BLaER1 treated with 17β-estradiol and CSF1 and Interleukin-3, amounts not matched to agents 10 nM and 100 nM (cell line): Measurements from ENCODE around the gene KLHL4.
A peak's percentile ranks its signal among the peaks of the same experiment; 100 is the strongest.
"Not testable (repeated sequence)": the region's sequence is repeated elsewhere in the genome, so short reads cannot be mapped to it uniquely, and the experiment has no call there.

ENCODE experiments used
- H3K27ac ChIP-seq, 11 experiments: shearing (Covaris generic); formaldehyde crosslinking; 2 replicates each; pipeline ENCODE4 v1.8.1; 2022
- H3K27me3 ChIP-seq, 11 experiments: shearing (Covaris generic); formaldehyde crosslinking; 2 replicates each; pipeline ENCODE4 v1.8.1; 2022
- H3K36me3 ChIP-seq, 11 experiments: shearing (Covaris generic); formaldehyde crosslinking; 2 replicates each; pipeline ENCODE4 v1.8.1; 2022
- H3K4me1 ChIP-seq, 10 experiments: shearing (Covaris generic); formaldehyde crosslinking; 2 replicates each; pipeline ENCODE4 v1.8.1; 2022
- H3K4me2 ChIP-seq, 11 experiments: shearing (Covaris generic); formaldehyde crosslinking; 2 replicates each; pipeline ENCODE4 v1.8.1; 2022
- H3K4me3 ChIP-seq, 10 experiments: shearing (Covaris generic); formaldehyde crosslinking; 2 replicates each; pipeline ENCODE4 v1.8.1; 2022
- H3K9ac ChIP-seq, 11 experiments: shearing (Covaris generic); formaldehyde crosslinking; 2 replicates each; pipeline ENCODE4 v1.8.1; 2022
- H3K9me3 ChIP-seq, 11 experiments: shearing (Covaris generic); formaldehyde crosslinking; replicated peaks in 1 of 11; 2 replicates each; pipeline ENCODE4 v1.8.1; 2022
- H4K20me1 ChIP-seq, 11 experiments: shearing (Covaris generic); formaldehyde crosslinking; 2 replicates each; pipeline ENCODE4 v1.8.1; 2022
- Cebpa-rat ChIP-seq, 11 experiments: shearing (Covaris generic); IDR thresholded peaks; 2 replicates each; pipeline ENCODE4 v1.8.1; 2022

KLHL4 gene

GRCh38 chrX:87517571-87518141, at the start of gene KLHL4:
Gene KLHL4 (plus strand): TSS chrX:87517802. CDS start chrX:87517894, 92 bp downstream.
- Histone ChIP-seq H3K4me2 (peak within 1 kb of the TSS; percentile 2 to 58 (median 32); a peak in 19 of 22 replicates), H3K9ac (no peak within 1 kb of the TSS)

GRCh38 chrX:87468941-87469340, 48.7 kb upstream of the KLHL4 start:
- Histone ChIP-seq H3K27me3 (peaks cover 19 to 90% (median 76%) of the 10 kb centered on the region in 11 experiments; a peak in 21 of 22 replicates), H3K9me3 (peaks cover 12 to 30% (median 19%) of the 10 kb centered on the region in 11 experiments; a peak in 16 of 22 replicates), H4K20me1 (no peaks in the 10 kb centered on the region), H3K9ac (no peak overlapping the region), H3K4me1 (no peaks in the 10 kb centered on the region), H3K27ac (no peak overlapping the region), H3K36me3 (no peaks in the 10 kb centered on the region), H3K4me2 (no peak overlapping the region), H3K4me3 (no peak overlapping the region)
- TF ChIP-seq Cebpa-rat (IDR thresholded peaks at IDR 0.05) = no peak

More at GRCh38 chrX:87517571-87518141, at the start of gene KLHL4:
- Histone ChIP-seq H3K27ac (peak within 1 kb of the TSS in 2 of 11 experiments; percentile 11 to 36; a peak in 3 of 22 replicates), H3K27me3 (peaks cover 63 to 92% (median 90%) of the 10 kb centered on the region in 11 experiments), H3K36me3 (no peaks in the 10 kb centered on the region), H3K9me3 (no peaks in the 10 kb centered on the region), H3K4me3 (no peak within 1 kb of the TSS), H3K4me1 (peaks cover 0 to 15% (median 8%) of the 10 kb centered on the region in 10 experiments; a peak in 11 of 20 replicates), H4K20me1 (peaks cover 0 to 5% (median 0%) of the 10 kb centered on the region in 11 experiments; a peak in 5 of 22 replicates)
- TF ChIP-seq Cebpa-rat (IDR thresholded peaks at IDR 0.05) = no peak

DNA sequence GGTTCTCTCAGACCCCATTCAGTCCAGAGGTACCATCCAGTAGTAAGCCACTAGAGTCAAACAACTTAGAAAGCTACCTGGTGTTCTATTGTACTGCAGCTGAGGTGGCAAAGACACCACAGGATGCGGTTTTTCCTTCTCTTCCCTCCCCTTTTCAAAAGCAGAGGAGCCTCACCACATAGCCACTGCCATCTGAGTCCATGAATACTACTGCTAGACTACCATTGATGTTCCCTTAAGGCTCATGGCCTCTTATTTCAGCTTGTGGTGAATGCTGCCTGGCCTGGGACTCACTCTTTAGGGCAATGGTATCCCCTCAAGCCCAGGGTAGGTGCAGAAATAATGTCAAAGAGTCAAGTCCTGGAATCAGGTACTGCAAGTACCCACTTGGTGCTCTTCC, 41.8 kb upstream of the KLHL4 start:
- Histone ChIP-seq H3K36me3 (no peaks in the 10 kb centered on the region), H3K27me3 (peaks cover 40 to 96% (median 83%) of the 10 kb centered on the region in 11 experiments), H3K4me3 (no peak overlapping the region), H3K4me1 (no peaks in the 10 kb centered on the region), H3K4me2 (no peak overlapping the region), H3K9ac (no peak overlapping the region), H3K27ac (no peak overlapping the region), H4K20me1 (no peaks in the 10 kb centered on the region; a peak in 1 of 22 replicates), H3K9me3 (peaks cover 0 to 10% (median 4%) of the 10 kb centered on the region in 11 experiments; a peak in 11 of 22 replicates)
- no peak for TF ChIP-seq Cebpa-rat (IDR thresholded peaks at IDR 0.05)

GRCh38 chrX:87478703-87479102, 38.9 kb upstream of the KLHL4 start:
- not testable (repeated sequence) for H3K4me3 ChIP-seq, H3K9ac ChIP-seq, H4K20me1 ChIP-seq, H3K4me2 ChIP-seq, H3K9me3 ChIP-seq, H3K36me3 ChIP-seq, H3K27ac ChIP-seq, H3K4me1 ChIP-seq
- peaks cover 41 to 97% (median 86%) of the 10 kb centered on the region in 11 experiments for H3K27me3 ChIP-seq

GRCh38 chrX:87489071-87489470, 28.5 kb upstream of the KLHL4 start:
- TF ChIP-seq Cebpa-rat (IDR thresholded peaks at IDR 0.05) = no peak
- H3K36me3 ChIP-seq = no peaks in the 10 kb centered on the region
- H3K27me3 ChIP-seq = peaks cover 34 to 91% (median 74%) of the 10 kb centered on the region in 11 experiments; a peak in 21 of 22 replicates
- no peaks in the 10 kb centered on the region for H3K4me1 ChIP-seq
- H3K9ac ChIP-seq = no peak overlapping the region
- H3K27ac ChIP-seq = no peak overlapping the region
- H4K20me1 ChIP-seq = no peaks in the 10 kb centered on the region; a peak in 1 of 22 replicates
- no peak overlapping the region for H3K4me2 ChIP-seq
- no peaks in the 10 kb centered on the region for H3K9me3 ChIP-seq
- H3K4me3 ChIP-seq = no peak overlapping the region

GRCh38 chrX:87515836-87516235, 1.8 kb upstream of the KLHL4 start:
- TF ChIP-seq Cebpa-rat (IDR thresholded peaks at IDR 0.05) = no peak
- no peak overlapping the region for H3K9ac ChIP-seq
- no peaks in the 10 kb centered on the region for H3K9me3 ChIP-seq
- peaks cover 0 to 5% (median 0%) of the 10 kb centered on the region in 11 experiments; a peak in 4 of 22 replicates for H4K20me1 ChIP-seq
- H3K36me3 ChIP-seq = no peaks in the 10 kb centered on the region
- no peak overlapping the region for H3K4me3 ChIP-seq
- H3K27ac ChIP-seq = no peak overlapping the region
- H3K4me2 ChIP-seq = no peak overlapping the region
- peaks cover 59 to 92% (median 90%) of the 10 kb centered on the region in 11 experiments for H3K27me3 ChIP-seq
- peaks cover 0 to 15% (median 8%) of the 10 kb centered on the region in 10 experiments; a peak in 11 of 20 replicates for H3K4me1 ChIP-seq

GRCh38 chrX:87516717-87517121, 883 bp upstream of the KLHL4 start:
- Histone ChIP-seq H3K9ac (no peak overlapping the region), H3K9me3 (no peaks in the 10 kb centered on the region), H3K4me1 (peaks cover 0 to 15% (median 8%) of the 10 kb centered on the region in 10 experiments; a peak in 11 of 20 replicates), H3K27me3 (peaks cover 59 to 92% (median 90%) of the 10 kb centered on the region in 11 experiments), H3K4me2 (no peak overlapping the region; a peak in 1 of 22 replicates), H4K20me1 (peaks cover 0 to 5% (median 0%) of the 10 kb centered on the region in 11 experiments; a peak in 5 of 22 replicates), H3K27ac (no peak overlapping the region), H3K4me3 (no peak overlapping the region), H3K36me3 (no peaks in the 10 kb centered on the region)
- TF ChIP-seq Cebpa-rat (IDR thresholded peaks at IDR 0.05) = no peak

DNA sequence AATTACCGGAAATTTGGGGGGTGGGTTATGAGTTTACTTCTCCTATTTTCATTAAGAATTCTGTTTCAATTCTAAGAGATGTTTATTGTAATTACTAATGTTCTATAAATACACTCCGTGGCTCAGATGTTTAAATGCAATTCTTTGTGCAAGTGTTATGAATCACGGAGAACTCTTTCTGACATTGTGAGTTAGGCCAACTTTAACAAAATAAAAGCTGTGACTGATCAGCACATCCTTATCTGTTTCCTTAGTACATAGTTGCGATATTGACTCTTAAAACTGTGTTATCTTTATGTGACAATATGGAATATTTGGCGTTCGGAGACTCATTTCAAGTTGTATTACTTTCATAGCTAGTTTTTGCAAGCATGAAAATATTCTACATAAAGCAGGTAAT, 902 bp downstream of the KLHL4 start:
- Histone ChIP-seq H3K9ac (no peak overlapping the region), H3K27me3 (peaks cover 63 to 94% (median 91%) of the 10 kb centered on the region in 11 experiments), H3K4me2 (no peak overlapping the region; a peak in 2 of 22 replicates), H3K27ac (no peak overlapping the region), H4K20me1 (peaks cover 0 to 5% (median 0%) of the 10 kb centered on the region in 11 experiments; a peak in 5 of 22 replicates), H3K4me1 (peaks cover 0 to 15% (median 8%) of the 10 kb centered on the region in 10 experiments; a peak in 11 of 20 replicates), H3K36me3 (no peaks in the 10 kb centered on the region), H3K9me3 (no peaks in the 10 kb centered on the region), H3K4me3 (no peak overlapping the region)
- TF ChIP-seq Cebpa-rat (IDR thresholded peaks at IDR 0.05) = no peak

DNA sequence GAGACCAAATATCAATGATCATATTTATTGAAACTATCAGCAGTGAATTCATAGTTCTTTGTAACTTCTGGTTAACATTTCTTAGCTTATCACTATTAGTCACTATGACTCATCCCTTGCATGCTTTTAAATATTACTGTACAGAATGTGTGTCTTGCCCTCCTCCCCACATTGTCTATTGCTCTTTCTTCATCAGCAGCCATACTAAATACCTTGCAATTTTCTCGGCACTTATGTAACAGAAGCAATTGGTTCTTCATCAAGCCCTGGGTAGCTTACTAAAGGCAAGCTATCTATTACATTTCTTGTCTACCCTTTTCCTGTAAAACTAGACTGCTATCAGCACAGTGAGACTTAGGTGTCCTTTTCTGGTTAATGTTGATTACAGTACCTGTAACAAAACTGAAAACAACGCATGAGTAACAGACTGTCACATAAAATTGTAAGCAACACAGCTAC, 8.2 kb downstream of the KLHL4 start:
- H3K27me3 ChIP-seq = peaks cover 37 to 84% (median 66%) of the 10 kb centered on the region in 11 experiments
- H3K9me3 ChIP-seq = no peaks in the 10 kb centered on the region; a peak in 1 of 22 replicates
- TF ChIP-seq Cebpa-rat (IDR thresholded peaks at IDR 0.05) = no peak
- H3K4me2 ChIP-seq = no peak overlapping the region
- no peak overlapping the region for H3K27ac ChIP-seq
- no peak overlapping the region for H3K4me3 ChIP-seq
- no peak overlapping the region for H3K9ac ChIP-seq
- no peaks in the 10 kb centered on the region for H3K4me1 ChIP-seq
- no peaks in the 10 kb centered on the region; a peak in 2 of 22 replicates for H4K20me1 ChIP-seq
- H3K36me3 ChIP-seq = no peaks in the 10 kb centered on the region
